Vagina (tissue), 2 donors: Measurements from ENCODE around the gene PARK7. TPM values are rescaled to one million over a fixed set of nuclear protein-coding genes. Genes with fewer than 3 reads are reported as not detected.

Experiments used
- DNase-seq, 2 donors: peaks; one replicate each; pipeline ENCODE4 v3.0.0-alpha.2; 2017; ENCODE audit errors: extremely low spot score in 2 of 2
- H3K27ac ChIP-seq: fragments of 200-600 bp; sonication (generic); one replicate; pipeline ENCODE4 v1.5.1; 2019
- H3K27me3 ChIP-seq: fragments of 200-600 bp; sonication (generic); one replicate; pipeline ENCODE4 v1.5.1; 2019
- H3K36me3 ChIP-seq, 2 donors: fragments of 200-600 bp; sonication (generic); one replicate each; pipeline ENCODE4 v1.5.1; 2017 to 2019
- H3K4me1 ChIP-seq: fragments of 200-600 bp; sonication (generic); one replicate; pipeline ENCODE4 v1.5.1; 2019
- H3K4me3 ChIP-seq, 2 donors: fragments of 200-600 bp; sonication (generic); 1 replicate in 1 of 2; 2 replicates in 1 of 2; pipeline ENCODE4 v1.5.1; 2016 to 2019
- H3K9me3 ChIP-seq: fragments of 200-600 bp; sonication (generic); one replicate; pipeline ENCODE4 v1.5.1; 2019
- POLR2A ChIP-seq, 2 donors: fragments of 450-650 bp; IDR thresholded peaks; one replicate each; pipeline ENCODE4 v1.6.1; 2017; ENCODE audit warnings: antibody characterized with exemption in 2 of 2, mild to moderate bottlenecking in 2 of 2, moderate library complexity in 2 of 2
- POLR2AphosphoS5 ChIP-seq, 2 donors: sonication (generic); formaldehyde crosslinking; IDR thresholded peaks; one replicate each; pipeline ENCODE4 v1.9.0; 2017; ENCODE audit warnings: antibody characterized with exemption in 2 of 2, mild to moderate bottlenecking in 2 of 2, low read depth in 1 of 2; ENCODE audit not compliant: insufficient read depth in 1 of 2
- intact Hi-C: fragments of 100-400 bp; cut with DNase I; formaldehyde crosslinking; loops from one replicate; pipeline ENCODE4 v1.15.1; 2023
- total RNA-seq: library from RNA; depleted of rRNA; stranded (reverse); fragments of >200 nt; gene quantifications from one replicate; pipeline ENCODE4 v1.2.3, GENCODE V29; 2016
- TF ChIP-seq, protein P1 (sequence below), 3 experiments: fragments of 450-650 bp in 2 of 3; fragments of 200-600 bp in 1 of 3; sonication (generic) in 1 of 3; IDR thresholded peaks; one replicate each; pipeline ENCODE4 v1.5.1; 2017 to 2019; ENCODE audit warnings: antibody characterized with exemption in 3 of 3, mild to moderate bottlenecking in 2 of 3, moderate library complexity in 2 of 3

PARK7 gene
- total RNA-seq, 1 donor from 2014 or later: 119 TPM

DNA sequence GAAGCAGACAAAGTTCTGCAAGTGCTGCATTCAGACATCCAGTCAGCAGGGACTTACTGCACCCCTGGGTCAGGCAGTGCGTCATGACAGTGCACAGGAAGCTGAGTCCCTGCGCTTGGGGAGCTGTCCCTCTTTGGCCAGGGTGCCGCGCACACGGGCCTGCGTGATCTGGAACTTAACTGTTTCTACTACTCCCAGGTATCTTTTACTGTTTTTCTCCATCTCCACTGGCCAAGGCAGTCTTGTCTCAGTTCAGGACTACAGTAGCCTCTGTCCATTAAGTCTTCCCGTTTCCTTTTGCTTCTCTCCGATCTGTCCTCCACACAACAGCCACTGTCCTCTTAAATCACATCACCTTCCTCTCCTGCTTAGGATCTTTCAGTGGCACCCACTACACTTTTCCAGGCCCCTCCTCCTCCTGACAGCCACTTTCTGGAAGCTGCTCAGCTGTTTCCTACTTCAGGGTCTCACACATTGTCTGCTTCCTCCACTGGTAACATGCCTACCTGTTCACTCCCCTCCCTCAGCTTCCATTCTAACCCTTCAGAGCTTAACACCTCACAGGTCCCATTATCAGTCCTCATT is 48.7 kb downstream of the PARK7 start:
- intact Hi-C loops: no loop called here
- Histone ChIP-seq H3K36me3 (peaks cover 0 to 54% of the 10 kb centered on the region in 2 donors), H3K27me3 (no peaks in the 10 kb centered on the region), H3K4me1 (peaks cover 37% of the 10 kb centered on the region), H3K4me3 (no peak overlapping the region), H3K9me3 (no peaks in the 10 kb centered on the region), H3K27ac (no peak overlapping the region)
- TF ChIP-seq POLR2AphosphoS5 (IDR thresholded peaks at IDR 0.05; ENCODE audit: insufficient read depth in 1 of 2, low read depth in 1 of 2): no peak
- TF ChIP-seq, protein P1, sequence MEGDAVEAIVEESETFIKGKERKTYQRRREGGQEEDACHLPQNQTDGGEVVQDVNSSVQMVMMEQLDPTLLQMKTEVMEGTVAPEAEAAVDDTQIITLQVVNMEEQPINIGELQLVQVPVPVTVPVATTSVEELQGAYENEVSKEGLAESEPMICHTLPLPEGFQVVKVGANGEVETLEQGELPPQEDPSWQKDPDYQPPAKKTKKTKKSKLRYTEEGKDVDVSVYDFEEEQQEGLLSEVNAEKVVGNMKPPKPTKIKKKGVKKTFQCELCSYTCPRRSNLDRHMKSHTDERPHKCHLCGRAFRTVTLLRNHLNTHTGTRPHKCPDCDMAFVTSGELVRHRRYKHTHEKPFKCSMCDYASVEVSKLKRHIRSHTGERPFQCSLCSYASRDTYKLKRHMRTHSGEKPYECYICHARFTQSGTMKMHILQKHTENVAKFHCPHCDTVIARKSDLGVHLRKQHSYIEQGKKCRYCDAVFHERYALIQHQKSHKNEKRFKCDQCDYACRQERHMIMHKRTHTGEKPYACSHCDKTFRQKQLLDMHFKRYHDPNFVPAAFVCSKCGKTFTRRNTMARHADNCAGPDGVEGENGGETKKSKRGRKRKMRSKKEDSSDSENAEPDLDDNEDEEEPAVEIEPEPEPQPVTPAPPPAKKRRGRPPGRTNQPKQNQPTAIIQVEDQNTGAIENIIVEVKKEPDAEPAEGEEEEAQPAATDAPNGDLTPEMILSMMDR (IDR thresholded peaks at IDR 0.05): no peak
- no peak for DNase-seq

DNA sequence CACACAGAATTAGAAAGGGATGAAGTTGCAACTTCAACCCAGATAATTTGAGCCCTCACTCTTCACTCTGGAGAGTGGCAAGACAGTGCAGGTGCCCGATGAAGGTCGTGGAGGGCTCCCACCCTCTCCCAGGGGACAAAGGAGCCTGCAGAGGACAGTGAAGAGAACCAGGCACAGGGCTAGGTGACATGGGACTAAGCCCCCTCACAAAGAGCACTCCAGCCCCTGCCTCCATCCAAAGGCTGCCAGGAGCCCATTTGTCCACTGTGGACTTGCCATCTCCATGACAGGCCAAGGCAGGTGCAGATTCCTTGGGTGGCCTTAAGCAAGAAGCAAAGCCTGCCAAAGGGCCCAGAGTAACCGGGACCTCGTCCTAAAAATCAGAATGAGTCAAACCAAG is 49.5 kb downstream of the PARK7 start:
- intact Hi-C loops: no loop called here
- H3K27me3 ChIP-seq: no peaks in the 10 kb centered on the region
- H3K4me3 ChIP-seq: no peak overlapping the region
- H3K36me3 ChIP-seq: peaks cover 0 to 54% of the 10 kb centered on the region in 2 donors
- DNase-seq: no peak
- no peaks in the 10 kb centered on the region for H3K9me3 ChIP-seq
- no peak overlapping the region for H3K27ac ChIP-seq
- peaks cover 37% of the 10 kb centered on the region for H3K4me1 ChIP-seq
- TF ChIP-seq POLR2A (IDR thresholded peaks at IDR 0.05): no peak
- no peak for TF ChIP-seq POLR2AphosphoS5 (IDR thresholded peaks at IDR 0.05; ENCODE audit: insufficient read depth in 1 of 2, low read depth in 1 of 2)
- TF ChIP-seq, protein P1 (IDR thresholded peaks at IDR 0.05): no peak

DNA sequence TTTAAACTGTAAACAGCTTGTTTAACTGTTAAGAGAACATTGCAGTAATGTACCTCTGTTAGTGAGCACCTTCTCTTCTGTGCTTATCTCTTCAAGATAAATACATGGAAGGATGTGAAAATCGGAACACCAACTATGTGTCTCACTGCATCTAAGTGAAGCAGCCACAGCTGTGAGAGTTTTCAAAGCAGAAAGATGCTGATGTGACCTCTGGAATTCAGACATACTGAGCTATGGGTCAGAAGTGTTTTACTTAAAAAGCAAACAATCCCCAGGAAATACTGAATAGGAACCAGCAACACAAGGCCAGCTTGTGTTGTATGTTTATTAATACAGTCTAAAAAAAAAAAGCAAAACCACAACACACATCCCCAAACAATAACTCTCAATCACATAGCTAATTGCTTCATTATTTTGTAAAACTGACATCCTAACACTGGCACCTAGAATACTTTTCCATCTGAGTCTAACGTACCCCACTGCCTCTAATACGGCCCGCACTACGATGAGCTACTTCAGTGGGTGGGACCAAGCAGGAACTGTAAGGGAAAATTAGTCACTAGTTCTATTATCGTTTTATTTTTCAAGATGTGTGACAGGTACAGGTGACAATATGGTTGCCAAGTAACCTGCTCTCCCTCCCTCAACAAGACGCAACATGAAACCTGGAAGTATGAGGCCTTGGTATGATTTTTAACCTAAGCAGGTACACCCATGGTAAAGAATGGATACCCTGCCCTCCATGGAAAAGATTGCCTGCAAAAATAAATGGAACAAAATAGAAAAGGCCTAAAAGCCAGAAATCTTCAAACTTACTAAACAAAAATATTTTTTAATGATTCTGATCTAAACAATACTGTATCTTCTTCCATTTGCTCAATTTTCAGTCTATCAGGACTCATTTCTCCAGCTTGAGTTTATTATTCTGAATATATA is 50.7 kb downstream of the PARK7 start:
- intact Hi-C loops: no loop called here
- peaks cover 39% of the 10 kb centered on the region for H3K4me1 ChIP-seq
- H3K36me3 ChIP-seq: peaks cover 0 to 54% of the 10 kb centered on the region in 2 donors

DNA sequence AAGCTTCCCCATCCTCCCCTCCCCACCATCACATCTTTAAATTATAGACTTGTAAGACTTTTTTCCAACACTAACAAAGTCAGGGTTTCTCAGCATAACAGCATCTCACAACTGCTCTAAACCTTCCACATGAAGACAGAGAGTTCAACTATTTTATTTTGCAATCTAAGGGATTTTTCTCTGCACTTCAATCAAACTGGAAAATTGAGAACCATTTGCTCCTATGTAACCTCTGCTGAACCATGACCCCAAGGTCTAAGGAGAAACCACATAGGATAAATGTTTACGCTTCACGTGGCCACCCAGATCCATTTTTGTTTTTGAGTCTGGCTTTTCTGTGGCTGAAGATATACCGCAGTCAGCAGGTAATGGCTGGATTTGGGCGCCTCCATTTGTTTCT is 51.4 kb downstream of the PARK7 start:
- intact Hi-C loops: no loop called here
- Histone ChIP-seq H3K36me3 (peaks cover 0 to 54% of the 10 kb centered on the region in 2 donors), H3K4me1 (peaks cover 40% of the 10 kb centered on the region)

More for the DNA sequence above, 50.7 kb downstream of the PARK7 start:
- Histone ChIP-seq H3K4me3 (no peak overlapping the region), H3K27ac (peak overlapping the region; percentile 14), H3K9me3 (no peaks in the 10 kb centered on the region), H3K27me3 (no peaks in the 10 kb centered on the region)
- no peak for DNase-seq
- TF ChIP-seq POLR2A (IDR thresholded peaks at IDR 0.05) (no peak), POLR2AphosphoS5 (IDR thresholded peaks at IDR 0.05; ENCODE audit: insufficient read depth in 1 of 2, low read depth in 1 of 2) (no peak)
- TF ChIP-seq, protein P1 (IDR thresholded peaks at IDR 0.05): no peak

DNA sequence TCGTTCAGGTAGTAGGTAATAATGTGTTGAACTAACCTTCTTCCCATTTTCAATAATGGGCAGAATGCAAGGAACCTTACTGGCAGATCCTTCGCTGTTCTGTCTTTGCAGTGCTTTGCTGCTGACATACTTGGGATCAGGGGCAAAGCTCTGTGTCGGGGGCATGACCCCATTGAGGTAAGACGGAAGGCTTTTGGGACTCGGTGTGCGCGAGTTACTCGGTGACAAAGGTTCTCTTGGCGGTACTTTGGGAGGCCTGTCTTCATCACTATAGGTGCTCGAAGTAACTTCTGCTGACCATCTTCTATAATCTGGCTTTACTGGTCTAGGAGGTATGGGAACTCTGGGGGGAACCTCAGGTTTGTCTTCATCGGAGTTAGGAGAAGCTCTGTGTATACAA is 51.9 kb downstream of the PARK7 start:
- Histone ChIP-seq H3K9me3 (no peaks in the 10 kb centered on the region), H3K27me3 (no peaks in the 10 kb centered on the region), H3K4me3 (no peak overlapping the region), H3K4me1 (peaks cover 41% of the 10 kb centered on the region), H3K36me3 (peaks cover 0 to 54% of the 10 kb centered on the region in 2 donors), H3K27ac (no peak overlapping the region)
- intact Hi-C loops: no loop called here
- TF ChIP-seq POLR2AphosphoS5 (IDR thresholded peaks at IDR 0.05; ENCODE audit: insufficient read depth in 1 of 2, low read depth in 1 of 2) (no peak), POLR2A (IDR thresholded peaks at IDR 0.05) (no peak)
- TF ChIP-seq, protein P1 (IDR thresholded peaks at IDR 0.05): no peak
- no peak for DNase-seq

More for the DNA sequence above, 51.4 kb downstream of the PARK7 start:
- TF ChIP-seq POLR2AphosphoS5 (IDR thresholded peaks at IDR 0.05; ENCODE audit: insufficient read depth in 1 of 2, low read depth in 1 of 2) (no peak), POLR2A (IDR thresholded peaks at IDR 0.05) (no peak)
- H3K27ac ChIP-seq: no peak overlapping the region
- no peak overlapping the region for H3K4me3 ChIP-seq
- no peaks in the 10 kb centered on the region for H3K27me3 ChIP-seq
- no peak for DNase-seq
- H3K9me3 ChIP-seq: no peaks in the 10 kb centered on the region
